WTC11 (cell line): Measurements from ENCODE around the gene ZKSCAN2.

ENCODE experiments used
- FOXJ3 ChIP-seq: sonication (generic); formaldehyde crosslinking; IDR thresholded peaks from 2 replicates; pipeline ENCODE4 v1.9.0; 2021; ENCODE audit warnings: missing genetic modification reagents, mild to moderate bottlenecking, borderline replicate concordance
- ZMAT4 ChIP-seq: fragments of 250-450 bp; sonication (Bioruptor Pico); IDR thresholded peaks from 2 replicates; pipeline ENCODE4 v1.9.0; 2021; ENCODE audit warnings: mild to moderate bottlenecking
- ZNF317 ChIP-seq: sonication (generic); formaldehyde crosslinking; IDR thresholded peaks from 2 replicates; pipeline ENCODE4 v1.8.1; 2023; ENCODE audit warnings: low read depth, mild to moderate bottlenecking, moderate library complexity, missing genetic modification reagents, borderline replicate concordance

GRCh38 chr16:25187491-25187795, 70.2 kb downstream of the ZKSCAN2 start:
- TF ChIP-seq ZMAT4 (CRISPR knock-in tag) (no peak), ZNF317 (CRISPR knock-in tag) (no peak), FOXJ3 (CRISPR knock-in tag) (no peak)
